H9 (cell line): Measurements from ENCODE around the gene MRC2. TPM values are rescaled to one million over a fixed set of nuclear protein-coding genes. Genes with fewer than 3 reads are reported as not detected.
A peak's percentile ranks its signal among the peaks of the same experiment; 100 is the strongest.

Experiments used
- DNase-seq: peaks from one replicate; pipeline ENCODE4 v3.0.0-alpha.2; 2017
- H2AFZ ChIP-seq: one replicate; pipeline ENCODE4 v1.6.1; 2013; ENCODE audit warnings: mild to moderate bottlenecking, low read length, control low read depth, moderate library complexity
- H2AK5ac ChIP-seq: 2 replicates; pipeline ENCODE4 v1.6.1; 2013; ENCODE audit warnings: low read length, control low read depth, mixed read lengths; ENCODE audit not compliant: insufficient read length
- H2BK120ac ChIP-seq: one replicate; pipeline ENCODE4 v1.6.1; 2013; ENCODE audit warnings: low read depth, mild to moderate bottlenecking, low read length, control low read depth, inconsistent platforms; ENCODE audit not compliant: poor library complexity, severe bottlenecking
- H2BK12ac ChIP-seq: 2 replicates; pipeline ENCODE4 v1.6.1; 2013; ENCODE audit warnings: low read length, control low read depth, mixed read lengths, low read depth; ENCODE audit not compliant: insufficient read length
- H2BK15ac ChIP-seq: 2 replicates; pipeline ENCODE4 v1.6.1; 2013; ENCODE audit warnings: low read depth, low read length, control low read depth
- H2BK20ac ChIP-seq: one replicate; pipeline ENCODE4 v1.6.1; 2013; ENCODE audit warnings: low read depth, mild to moderate bottlenecking, low read length, control low read depth, inconsistent platforms; ENCODE audit not compliant: poor library complexity, severe bottlenecking
- H2BK5ac ChIP-seq: 2 replicates; pipeline ENCODE4 v1.6.1; 2013; ENCODE audit warnings: low read length, control low read depth, mixed read lengths; ENCODE audit not compliant: insufficient read length
- H3K14ac ChIP-seq: 2 replicates; pipeline ENCODE4 v1.6.1; 2013; ENCODE audit warnings: low read length, control low read depth; ENCODE audit not compliant: insufficient read depth
- H3K18ac ChIP-seq: 2 replicates; pipeline ENCODE4 v1.6.1; 2013; ENCODE audit warnings: low read depth, mild to moderate bottlenecking, mixed read lengths, low read length, control low read depth; ENCODE audit not compliant: insufficient read length
- H3K23ac ChIP-seq: 2 replicates; pipeline ENCODE4 v1.6.1; 2013; ENCODE audit warnings: low read length, control low read depth, mixed read lengths, low read depth; ENCODE audit not compliant: insufficient read length
- H3K23me2 ChIP-seq: 2 replicates; pipeline ENCODE4 v1.6.1; 2013; ENCODE audit warnings: low read depth, mild to moderate bottlenecking, mixed read lengths, low read length, control low read depth; ENCODE audit not compliant: insufficient read length, poor library complexity, severe bottlenecking
- H3K27ac ChIP-seq: 2 replicates; pipeline ENCODE4 v1.5.1; 2013; ENCODE audit warnings: low read length, control low read depth, mixed read lengths, low read depth; ENCODE audit not compliant: insufficient read length
- H3K27me3 ChIP-seq: 2 replicates; pipeline ENCODE4 v1.6.1; 2013; ENCODE audit warnings: low read length, control low read depth, inconsistent platforms; ENCODE audit not compliant: insufficient read depth
- H3K4ac ChIP-seq: 2 replicates; pipeline ENCODE4 v1.6.1; 2013; ENCODE audit warnings: low read depth, mild to moderate bottlenecking, control low read depth, inconsistent platforms, low read length, moderate library complexity
- H3K4me1 ChIP-seq: 2 replicates; pipeline ENCODE4 v1.6.1; 2013; ENCODE audit warnings: low read length, control low read depth, inconsistent platforms; ENCODE audit not compliant: insufficient read depth
- H3K4me2 ChIP-seq: 2 replicates; pipeline ENCODE4 v1.6.1; 2013; ENCODE audit warnings: low read length, control low read depth, mixed read lengths; ENCODE audit not compliant: insufficient read length, insufficient read depth
- H3K56ac ChIP-seq: 2 replicates; pipeline ENCODE4 v1.6.1; 2013; ENCODE audit warnings: low read depth, mild to moderate bottlenecking, mixed read lengths, low read length, control low read depth; ENCODE audit not compliant: insufficient read length
- H3K79me1 ChIP-seq: 2 replicates; pipeline ENCODE4 v1.6.1; 2013; ENCODE audit warnings: low read depth, mild to moderate bottlenecking, moderate library complexity, low read length, control low read depth, inconsistent platforms; ENCODE audit not compliant: insufficient read depth, poor library complexity, severe bottlenecking
- H3K79me2 ChIP-seq: 2 replicates; pipeline ENCODE4 v1.6.1; 2013; ENCODE audit warnings: low read length, control low read depth, inconsistent platforms; ENCODE audit not compliant: insufficient read depth
- H3K9ac ChIP-seq: 2 replicates; pipeline ENCODE4 v1.6.1; 2013; ENCODE audit warnings: low read length, control low read depth, mixed read lengths; ENCODE audit not compliant: insufficient read length; ENCODE audit errors: extremely low read depth
- H3K9me3 ChIP-seq: one replicate; pipeline ENCODE4 v1.6.1; 2013; ENCODE audit warnings: low read depth, low read length, inconsistent platforms; ENCODE audit not compliant: control insufficient read depth
- H3T11ph ChIP-seq: one replicate; pipeline ENCODE4 v1.6.1; 2013; ENCODE audit warnings: mild to moderate bottlenecking, low read length, control low read depth, inconsistent platforms
- H4K20me1 ChIP-seq: one replicate; pipeline ENCODE4 v1.6.1; 2013; ENCODE audit not compliant: control insufficient read depth, insufficient read length, insufficient read depth
- H4K5ac ChIP-seq: 2 replicates; pipeline ENCODE4 v1.6.1; 2013; ENCODE audit warnings: low read depth, mild to moderate bottlenecking, mixed read lengths, low read length, control low read depth; ENCODE audit not compliant: insufficient read length
- H4K8ac ChIP-seq: replicated peaks from 2 replicates; pipeline ENCODE4 v1.6.1; 2013; ENCODE audit warnings: low read length, control low read depth, mixed read lengths, low read depth; ENCODE audit not compliant: insufficient read length
- H4K91ac ChIP-seq: 2 replicates; pipeline ENCODE4 v1.6.1; 2013; ENCODE audit warnings: low read depth, mild to moderate bottlenecking, moderate library complexity, mixed read lengths, low read length, control low read depth; ENCODE audit not compliant: insufficient read length
- H3K27ac Mint-ChIP-seq, 3 experiments: 2 replicates in 2 of 3; 3 replicates in 1 of 3; pipeline ENCODE4 v1.8.0; 2020 to 2021; ENCODE audit warnings: mixed read lengths in 3 of 3, mild to moderate bottlenecking in 1 of 3, moderate library complexity in 1 of 3
- H3K27me3 Mint-ChIP-seq: 2 replicates; pipeline ENCODE4 v1.8.0; 2021; ENCODE audit warnings: low read depth, mild to moderate bottlenecking, moderate library complexity, mixed read lengths
- H3K36me3 Mint-ChIP-seq, 3 experiments: 2 replicates in 2 of 3; 3 replicates in 1 of 3; pipeline ENCODE4 v1.8.0; 2020 to 2021; ENCODE audit warnings: low read depth in 3 of 3, mixed read lengths in 3 of 3; ENCODE audit not compliant: insufficient read depth in 1 of 3
- H3K4me1 Mint-ChIP-seq, 2 experiments: 2 replicates each; pipeline ENCODE4 v1.8.0; 2020; ENCODE audit warnings: mixed read lengths in 2 of 2
- H3K4me3 Mint-ChIP-seq, 2 experiments: 2 replicates in 1 of 2; 3 replicates in 1 of 2; pipeline ENCODE4 v1.8.0; 2020 to 2021; ENCODE audit warnings: mild to moderate bottlenecking in 2 of 2, mixed read lengths in 2 of 2, moderate library complexity in 1 of 2
- H3K9me3 Mint-ChIP-seq, 2 experiments: 2 replicates in 1 of 2; 3 replicates in 1 of 2; pipeline ENCODE4 v1.8.0; 2020; ENCODE audit warnings: mild to moderate bottlenecking in 2 of 2, mixed read lengths in 2 of 2, moderate library complexity in 1 of 2
- CTCF ChIP-seq: fragments of 200-600 bp; sonication (generic); conservative IDR thresholded peaks from 3 replicates; pipeline ENCODE4 v1.8.0; 2021; ENCODE audit warnings: antibody characterized with exemption, mild to moderate bottlenecking
- WGBS: extraction: QIAGEN DNeasy Blood & Tissue Kit; methylation state at CpG from one replicate; pipeline ENCODE4 v1.1.7; 2013; ENCODE audit warnings: missing lambda C conversion rate, low lambda C conversion rate, mixed read lengths; ENCODE audit not compliant: insufficient read length; ENCODE audit errors: extremely low coverage; 5-methylcytosine and 5-hydroxymethylcytosine counted together
- total RNA-seq: library from RNA; stranded (reverse); gene quantifications from 2 replicates; pipeline ENCODE4 v1.2.1, GENCODE V29; 2021

MRC2 gene
- total RNA-seq, 1 experiment from 2014 or later = 18.7 TPM

- H3K79me2 ChIP-seq = no peaks in the 10 kb centered on the region
- H3K4me1 Mint-ChIP-seq = peaks cover 29 to 38% of the 10 kb centered on the region in 2 experiments
- no peaks in the 10 kb centered on the region for H3K9me3 Mint-ChIP-seq
- H3K27me3 ChIP-seq = no peaks in the 10 kb centered on the region; the same call in 1 of the 2 replicates
- peak; percentile 56 for DNase-seq
- H2BK5ac ChIP-seq = no peak overlapping the region
- no peak for TF ChIP-seq CTCF
- no peak overlapping the region for H3K9ac ChIP-seq
- no peak overlapping the region for H2BK20ac ChIP-seq
- H3K56ac ChIP-seq = no peak overlapping the region
- H3K27ac Mint-ChIP-seq = peak overlapping the region in 2 of 3 experiments; percentile 58 to 91; a peak in 1 of 7 replicates
- H3K23ac ChIP-seq = no peak overlapping the region
- H4K91ac ChIP-seq = no peak overlapping the region
- H3K27ac ChIP-seq = no peak overlapping the region
- H4K8ac ChIP-seq = no peak overlapping the region
- no peak overlapping the region for H2BK15ac ChIP-seq
- H3K79me1 ChIP-seq = no peaks in the 10 kb centered on the region
- WGBS = no CpG with 5 or more reads among the region's 6 CpGs
- H2BK120ac ChIP-seq = no peak overlapping the region
- H3T11ph ChIP-seq = no peak overlapping the region
- no peaks in the 10 kb centered on the region for H3K36me3 Mint-ChIP-seq
- no peaks in the 10 kb centered on the region for H4K20me1 ChIP-seq
- no peak overlapping the region for H3K4ac ChIP-seq
- no peak overlapping the region for H2AFZ ChIP-seq
- H2AK5ac ChIP-seq = no peak overlapping the region
- H3K4me1 ChIP-seq = no peaks in the 10 kb centered on the region; the same call in 1 of the 2 replicates
- no peak overlapping the region for H3K4me2 ChIP-seq
- H3K14ac ChIP-seq = no peak overlapping the region
- no peak overlapping the region for H4K5ac ChIP-seq
- H3K18ac ChIP-seq = no peak overlapping the region
- H3K23me2 ChIP-seq = peaks cover 11% of the 10 kb centered on the region
- H3K27me3 Mint-ChIP-seq = peaks cover 21% of the 10 kb centered on the region
- no peak overlapping the region for H2BK12ac ChIP-seq
- no peaks in the 10 kb centered on the region for H3K9me3 ChIP-seq
- H3K4me3 Mint-ChIP-seq = no peak overlapping the region
Observed at GRCh38 chr17:62648956-62649294, 21.5 kb downstream of the MRC2 start.
